A549 (cell line): ENCODE measurements around the gene SOX10. TPM values are rescaled to one million over a fixed set of nuclear protein-coding genes. Genes with fewer than 3 reads are reported as not detected.

ENCODE experiments used
- ATAC-seq, 2 experiments: fragments of 200-7000 bp in 1 of 2; fragments of >200 bp in 1 of 2; cut with Nextera tagmentation in 1 of 2; cut with Tn5 transposase in 1 of 2; 3 replicates each; pipeline versions ENCODE4 v1.8.0 to v1.9.1; 2018 to 2020; ENCODE audit warnings: mild to moderate bottlenecking in 1 of 2, moderate library complexity in 1 of 2
- CTCF ChIA-PET: fragments of 300-600 bp; sonication (Branson Sonifier 250); formaldehyde crosslinking; extraction: SDS; loops from one replicate; lab custom pipeline; 2021; ENCODE audit warnings: antibody characterized with exemption, inconsistent platforms; lab: Yijun Ruan, JAX
- POLR2A ChIA-PET: fragments of 350-600 bp; formaldehyde crosslinking; extraction: SDS; loops from one replicate; lab custom pipeline; 2021; ENCODE audit warnings: antibody characterized with exemption, inconsistent platforms; lab: Yijun Ruan, JAX
- DNase-seq, 2 experiments: peaks; one replicate each; pipeline versions ENCODE4 v3.0.0 to v3.0.0-alpha.2; 2011 to 2016; ENCODE audit warnings: low read depth in 1 of 2, low spot score in 1 of 2
- FAIRE-seq: peaks from 2 replicates; lab custom pipeline; 2011; peaks lifted over from hg19 to GRCh38; lab: Jason Lieb, UNC
- H3K27ac ChIP-seq, 2 experiments: fragments of >200 bp; sonication (Bioruptor Twin); formaldehyde crosslinking; 3 replicates each; pipeline ENCODE4 v1.5.1; 2016 to 2017
- H3K4me1 ChIP-seq: fragments of >200 bp; sonication (Bioruptor Twin); formaldehyde crosslinking; 3 replicates; pipeline ENCODE4 v1.6.1; 2016
- H3K4me2 ChIP-seq: fragments of >200 bp; sonication (Bioruptor Twin); formaldehyde crosslinking; 3 replicates; pipeline ENCODE4 v1.6.1; 2016
- H3K4me3 ChIP-seq: fragments of >200 bp; sonication (Bioruptor Twin); formaldehyde crosslinking; 3 replicates; pipeline ENCODE4 v1.5.1; 2016
- H3K9me3 ChIP-seq: fragments of >200 bp; sonication (Bioruptor Twin); formaldehyde crosslinking; 3 replicates; pipeline ENCODE4 v1.6.1; 2016
- BHLHE40 ChIP-seq: IDR thresholded peaks from 2 replicates; pipeline ENCODE4 v1.6.1; 2012; ENCODE audit warnings: low read depth, low read length, inconsistent platforms
- CBX2 ChIP-seq: fragments of 200-600 bp; sonication (generic); IDR thresholded peaks from 2 replicates; pipeline ENCODE4 v1.6.1; 2016; ENCODE audit warnings: low read depth, mild to moderate bottlenecking, borderline replicate concordance
- CBX8 ChIP-seq: fragments of 200-600 bp; sonication (generic); IDR thresholded peaks from 2 replicates; pipeline ENCODE4 v1.6.1; 2016
- CTCF ChIP-seq: fragments of >200 bp; sonication (Bioruptor Twin); formaldehyde crosslinking; IDR thresholded peaks from 3 replicates; pipeline ENCODE4 v1.5.1; 2016
- FOSB ChIP-seq: fragments of 250-450 bp; sonication (Bioruptor Pico); IDR thresholded peaks from 2 replicates; pipeline ENCODE4 v1.5.0; 2020; ENCODE audit warnings: mild to moderate bottlenecking, moderate library complexity
- GATA3 ChIP-seq: IDR thresholded peaks from 2 replicates; pipeline ENCODE4 v1.6.1; 2012; ENCODE audit warnings: borderline replicate concordance
- HOXB5 ChIP-seq: fragments of 250-450 bp; sonication (Bioruptor Pico); IDR thresholded peaks from 2 replicates; pipeline ENCODE4 v1.5.0; 2020; ENCODE audit warnings: mild to moderate bottlenecking, moderate library complexity
- JUN ChIP-seq, 2 experiments: fragments of >200 bp; sonication (Bioruptor Twin); formaldehyde crosslinking; IDR thresholded peaks; 2 replicates in 1 of 2; 3 replicates in 1 of 2; pipeline ENCODE4 v1.6.1; 2016 to 2017
- MAFK ChIP-seq: fragments of 450-650 bp; IDR thresholded peaks from 2 replicates; pipeline ENCODE4 v1.6.1; 2014; ENCODE audit not compliant: partially characterized antibody
- MAX ChIP-seq: IDR thresholded peaks from 2 replicates; pipeline ENCODE4 v1.6.1; 2012
- MAZ ChIP-seq: fragments of 150-350 bp; IDR thresholded peaks from 2 replicates; pipeline ENCODE4 v1.6.1; 2014; ENCODE audit warnings: antibody characterized with exemption, low read depth, low read length, borderline replicate concordance
- PHF8 ChIP-seq: fragments of 200-600 bp; sonication (generic); IDR thresholded peaks from 2 replicates; pipeline ENCODE4 v1.6.1; 2016; ENCODE audit warnings: low read depth, mild to moderate bottlenecking, antibody characterized with exemption, moderate library complexity, borderline replicate concordance
- POLR2AphosphoS2 ChIP-seq: conservative IDR thresholded peaks from 2 replicates; pipeline ENCODE4 v1.6.1; 2012; ENCODE audit warnings: low read length, improper control_type of control experiment, inconsistent platforms
- RARB ChIP-seq: fragments of 250-450 bp; sonication (Bioruptor Pico); IDR thresholded peaks from 2 replicates; pipeline ENCODE4 v1.8.0; 2021; ENCODE audit warnings: mild to moderate bottlenecking, moderate library complexity
- RCOR1 ChIP-seq: fragments of 150-350 bp; IDR thresholded peaks from 2 replicates; pipeline ENCODE4 v1.6.1; 2014; ENCODE audit warnings: antibody characterized with exemption, low read length, low read depth
- RFX5 ChIP-seq: fragments of 450-650 bp; IDR thresholded peaks from 2 replicates; pipeline ENCODE4 v1.7.1; 2014; ENCODE audit warnings: antibody characterized with exemption, mild to moderate bottlenecking, moderate library complexity
- SMC3 ChIP-seq: fragments of >200 bp; sonication (Bioruptor Twin); formaldehyde crosslinking; IDR thresholded peaks from 3 replicates; pipeline ENCODE4 v1.6.1; 2018; ENCODE audit warnings: inconsistent platforms
- ZFP36 ChIP-seq: fragments of 450-650 bp; IDR thresholded peaks from 2 replicates; pipeline ENCODE4 v1.6.1; 2014; ENCODE audit warnings: borderline replicate concordance; ENCODE audit not compliant: partially characterized antibody
- ZNF302 ChIP-seq: fragments of 250-450 bp; sonication (Bioruptor Pico); IDR thresholded peaks from 2 replicates; pipeline ENCODE4 v1.9.0; 2021; ENCODE audit warnings: inconsistent platforms, mild to moderate bottlenecking, moderate library complexity
- ZSCAN20 ChIP-seq: fragments of 250-450 bp; sonication (Bioruptor Pico); IDR thresholded peaks from 2 replicates; pipeline ENCODE4 v1.8.0; 2022; ENCODE audit warnings: mild to moderate bottlenecking, moderate library complexity
- WGBS: methylation state at CpG from one replicate; pipeline ENCODE4 v1.1.6; 2017; ENCODE audit errors: missing lambda C conversion rate; 5-methylcytosine and 5-hydroxymethylcytosine counted together
- polyA plus RNA-seq, 4 experiments: library from polyadenylated mRNA; depleted of rRNA in 3 of 4; stranded (reverse); fragments of >200 nt; fragmentation: RNase III in 1 of 4; extraction: RNeasy Plus Mini Kit Qiagen cat#74134 plus additional on column Dnase treatment in 1 of 4; gene quantifications; 2 replicates in 3 of 4; 3 replicates in 1 of 4; pipeline ENCODE4 v1.2.3, GENCODE V29; 2011 to 2017
- TF ChIP-seq, protein P1 (sequence below): fragments of 150-350 bp; IDR thresholded peaks from 2 replicates; pipeline ENCODE4 v1.6.1; 2014; ENCODE audit warnings: low read depth, mild to moderate bottlenecking, low read length
- TF ChIP-seq, protein P2 (sequence below): fragments of 250-450 bp; sonication (Bioruptor Pico); IDR thresholded peaks from 2 replicates; pipeline ENCODE4 v1.5.0; 2020; ENCODE audit warnings: low read depth, mild to moderate bottlenecking, moderate library complexity

The SOX10 gene
- polyA plus RNA-seq, 2 of the 4 experiments (the other 2 are of a cell fraction): not detected

GRCh38 chr22:37994049-37994448 is 9.7 kb upstream of the SOX10 start:
- Histone ChIP-seq H3K4me2 (no peak overlapping the region), H3K9me3 (no peaks in the 10 kb centered on the region), H3K4me1 (no peaks in the 10 kb centered on the region; the same call in 2 of the 3 replicates), H3K4me3 (no peak overlapping the region), H3K27ac (no peak overlapping the region)
- ATAC-seq (no peak), DNase-seq (no peak), FAIRE-seq (no peak)
- ChIA-PET CTCF (interaction anchor here (0.7 to 1.6 kb wide), 5 partner anchors 9 to 35 kb away, joined by 3 to 4 read pairs (median 3); partner anchors contain the start of gene SOX10), POLR2A (no interaction called here)
- 85% methylated on average over 6 of the region's 6 CpGs for whole genome bisulfite sequencing
- TF ChIP-seq SMC3 (no peak), MAFK (no peak), JUN (IDR thresholded peaks at IDR 0.05) (no peak), BHLHE40 (no peak), HOXB5 (CRISPR knock-in tag) (no peak), POLR2AphosphoS2 (no peak), CBX2 (no peak), RFX5 (no peak), PHF8 (no peak), FOSB (CRISPR knock-in tag) (no peak), ZSCAN20 (CRISPR knock-in tag) (no peak), MAZ (no peak), ZNF302 (CRISPR knock-in tag) (no peak), CBX8 (no peak), GATA3 (no peak), RCOR1 (no peak), ZFP36 (no peak)

- DNase-seq (peak in 1 of 2 experiments; percentile 13), ATAC-seq (no peak), FAIRE-seq (no peak)
- CTCF ChIA-PET: interaction anchor here (0.5 kb wide), 1 partner anchor 1138 kb away, joined by 3 read pairs; no protein-coding TSS in a partner anchor
- Histone ChIP-seq H3K4me1 (no peaks in the 10 kb centered on the region), H3K4me2 (no peak overlapping the region), H3K9me3 (no peaks in the 10 kb centered on the region), H3K27ac (no peak overlapping the region), H3K4me3 (no peak overlapping the region)
- POLR2A ChIA-PET: no interaction called here
- 65% methylated on average over 5 of the region's 6 CpGs for WGBS
- TF ChIP-seq, protein P1, sequence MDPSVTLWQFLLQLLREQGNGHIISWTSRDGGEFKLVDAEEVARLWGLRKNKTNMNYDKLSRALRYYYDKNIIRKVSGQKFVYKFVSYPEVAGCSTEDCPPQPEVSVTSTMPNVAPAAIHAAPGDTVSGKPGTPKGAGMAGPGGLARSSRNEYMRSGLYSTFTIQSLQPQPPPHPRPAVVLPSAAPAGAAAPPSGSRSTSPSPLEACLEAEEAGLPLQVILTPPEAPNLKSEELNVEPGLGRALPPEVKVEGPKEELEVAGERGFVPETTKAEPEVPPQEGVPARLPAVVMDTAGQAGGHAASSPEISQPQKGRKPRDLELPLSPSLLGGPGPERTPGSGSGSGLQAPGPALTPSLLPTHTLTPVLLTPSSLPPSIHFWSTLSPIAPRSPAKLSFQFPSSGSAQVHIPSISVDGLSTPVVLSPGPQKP: no peak
- TF ChIP-seq RARB (CRISPR knock-in tag) (no peak), BHLHE40 (no peak), CTCF (no peak), MAX (no peak)
- TF ChIP-seq, protein P2, sequence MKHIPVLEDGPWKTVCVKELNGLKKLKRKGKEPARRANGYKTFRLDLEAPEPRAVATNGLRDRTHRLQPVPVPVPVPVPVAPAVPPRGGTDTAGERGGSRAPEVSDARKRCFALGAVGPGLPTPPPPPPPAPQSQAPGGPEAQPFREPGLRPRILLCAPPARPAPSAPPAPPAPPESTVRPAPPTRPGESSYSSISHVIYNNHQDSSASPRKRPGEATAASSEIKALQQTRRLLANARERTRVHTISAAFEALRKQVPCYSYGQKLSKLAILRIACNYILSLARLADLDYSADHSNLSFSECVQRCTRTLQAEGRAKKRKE: no peak
Observed at GRCh38 chr22:37991731-37992442, 7.5 kb upstream of the SOX10 start.
